Heart left ventricle (tissue), 13 donors: ENCODE results near the gene ABCD4.

Source experiments
- CTCF ChIP-seq, 12 donors: fragments of 200-600 bp; sonication (generic) in 4 of 12; IDR thresholded peaks; one replicate each; pipeline versions ENCODE4 v1.5.0 to v1.8.0; 2018 to 2022; ENCODE audit warnings: antibody characterized with exemption in 12 of 12, mild to moderate bottlenecking in 5 of 12
- POLR2A ChIP-seq, 2 donors: fragments of 450-650 bp; IDR thresholded peaks; one replicate each; pipeline ENCODE4 v1.6.1; 2017; ENCODE audit warnings: antibody characterized with exemption in 2 of 2, mild to moderate bottlenecking in 2 of 2, moderate library complexity in 2 of 2
- donor health status: ischemic (EF 13 %, LVEDD 7.1; RV severe dilation, severe dysfunction).
- donor health status: DM: no; HTN: yes; CAD: no.
- donor health status: DM: no; HTN: no; CAD: no.
- donor health status: ischemic (EF 25% LVEDD 6.9; RV normal size, moderate dysfunction).
- donor health status: ischemic (EF 25% LVEDD 5.7; RV mildly dilated, moderate dysfunction).
- donor health status: ischemic (EF 35%, LVEDD 5.7; RV mildly dilated, moderate dysfunction).
- donor health status: nonischemic (EF 11% LVEDD 7.7; RV severe dilation, severe dysfunction).
- donor health status: DM: yes; HTN: yes; CAD: no.
- donor health status: PGD.
- donor health status: ischemic (EF 29% LVEDD 5.4; RV normal size, mild dysfunction).
- donor health status: nonischemic (EF 23%, LVEDD 6.1; RV moderate dilation, normal function).

DNA sequence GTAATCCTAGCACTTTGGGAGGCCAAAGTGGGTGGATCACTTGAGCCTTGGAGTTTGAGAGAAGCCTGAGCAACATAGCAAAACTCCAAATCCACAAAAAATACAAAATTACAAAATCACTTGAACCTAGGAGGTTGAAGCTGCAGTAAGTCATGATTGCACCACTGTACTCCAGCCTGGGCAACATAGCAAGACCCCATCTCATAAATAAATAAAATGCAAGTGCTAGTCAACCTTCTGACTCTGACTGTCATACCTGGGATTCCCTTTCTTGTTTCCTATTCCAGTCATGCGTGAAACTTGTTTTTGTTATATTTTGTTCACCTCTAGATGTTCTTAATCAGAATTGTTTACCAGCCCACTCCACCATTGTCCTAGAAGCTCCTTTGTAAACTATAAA, 31.4 kb downstream of the ABCD4 start:
- TF ChIP-seq CTCF (IDR thresholded peaks at IDR 0.05) (no peak), POLR2A (IDR thresholded peaks at IDR 0.05) (no peak)
